HUES6 (cell line): ENCODE data around the gene TACC2.
A peak's percentile ranks its signal among the peaks of the same experiment; 100 is the strongest.

ENCODE experiments used
- H3K27ac ChIP-seq: 2 replicates; pipeline ENCODE4 v1.7.0; 2013; ENCODE audit warnings: low read depth, mild to moderate bottlenecking, low read length, inconsistent platforms
- H3K27me3 ChIP-seq: 2 replicates; pipeline ENCODE4 v1.6.1; 2013; ENCODE audit warnings: low read length; ENCODE audit not compliant: control insufficient read depth, insufficient read depth
- H3K36me3 ChIP-seq: 2 replicates; pipeline ENCODE4 v1.6.1; 2013; ENCODE audit warnings: low read length; ENCODE audit not compliant: control insufficient read depth, insufficient read depth
- H3K4me1 ChIP-seq: 2 replicates; pipeline ENCODE4 v1.6.1; 2013; ENCODE audit warnings: low read length; ENCODE audit not compliant: control insufficient read depth, insufficient read depth
- H3K4me3 ChIP-seq: 2 replicates; pipeline ENCODE4 v1.5.1; 2013; ENCODE audit warnings: low read depth, low read length
- H3K9ac ChIP-seq: one replicate; pipeline ENCODE4 v1.6.1; 2013; ENCODE audit warnings: mild to moderate bottlenecking, low read length
- H3K9me3 ChIP-seq: 2 replicates; pipeline ENCODE4 v1.6.1; 2013; ENCODE audit warnings: low read depth, low read length; ENCODE audit not compliant: control insufficient read depth, insufficient read depth

Gene TACC2

GRCh38 chr10:122236690-122237306 lies 247.8 kb downstream of the TACC2 start:
- H3K27me3 ChIP-seq: no peaks in the 10 kb centered on the region
- no peak overlapping the region for H3K9ac ChIP-seq
- H3K4me1 ChIP-seq: no peaks in the 10 kb centered on the region
- H3K36me3 ChIP-seq: peaks cover 80% of the 10 kb centered on the region
- H3K27ac ChIP-seq: no peak overlapping the region
- no peaks in the 10 kb centered on the region for H3K9me3 ChIP-seq
- no peak overlapping the region for H3K4me3 ChIP-seq

DNA sequence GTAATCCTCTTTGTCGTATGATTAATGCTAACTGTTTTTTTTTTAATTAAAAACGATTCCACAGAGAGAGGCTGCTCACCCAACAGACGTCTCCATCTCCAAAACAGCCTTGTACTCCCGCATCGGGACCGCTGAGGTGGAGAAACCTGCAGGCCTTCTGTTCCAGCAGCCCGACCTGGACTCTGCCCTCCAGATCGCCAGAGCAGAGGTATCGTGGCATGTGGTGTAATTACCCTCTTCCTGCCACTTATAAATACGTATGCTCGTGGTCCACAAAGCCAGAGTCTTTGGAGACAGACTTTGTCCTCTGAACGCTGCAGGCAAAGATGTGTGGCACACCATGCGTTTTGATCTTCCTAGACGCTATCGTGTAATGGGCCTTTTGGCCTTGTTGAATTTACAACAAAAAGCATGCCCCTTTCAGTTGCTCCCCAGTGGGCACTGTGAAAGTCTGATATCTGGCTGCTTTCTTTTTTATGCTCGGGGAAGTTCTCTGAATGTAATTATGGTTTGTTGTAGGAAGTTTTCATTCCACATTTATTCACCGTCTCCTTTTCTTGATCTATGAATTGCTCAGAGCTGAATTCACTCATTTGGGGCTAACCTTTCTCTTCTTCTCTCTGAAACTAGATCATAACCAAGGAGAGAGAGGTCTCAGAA lies 248.5 kb downstream of the TACC2 start:
- H3K36me3 ChIP-seq: peaks cover 81% of the 10 kb centered on the region
- H3K9ac ChIP-seq: no peak overlapping the region
- H3K4me3 ChIP-seq: no peak overlapping the region
- H3K4me1 ChIP-seq: no peaks in the 10 kb centered on the region
- no peaks in the 10 kb centered on the region for H3K27me3 ChIP-seq
- H3K9me3 ChIP-seq: no peaks in the 10 kb centered on the region
- no peak overlapping the region for H3K27ac ChIP-seq

DNA sequence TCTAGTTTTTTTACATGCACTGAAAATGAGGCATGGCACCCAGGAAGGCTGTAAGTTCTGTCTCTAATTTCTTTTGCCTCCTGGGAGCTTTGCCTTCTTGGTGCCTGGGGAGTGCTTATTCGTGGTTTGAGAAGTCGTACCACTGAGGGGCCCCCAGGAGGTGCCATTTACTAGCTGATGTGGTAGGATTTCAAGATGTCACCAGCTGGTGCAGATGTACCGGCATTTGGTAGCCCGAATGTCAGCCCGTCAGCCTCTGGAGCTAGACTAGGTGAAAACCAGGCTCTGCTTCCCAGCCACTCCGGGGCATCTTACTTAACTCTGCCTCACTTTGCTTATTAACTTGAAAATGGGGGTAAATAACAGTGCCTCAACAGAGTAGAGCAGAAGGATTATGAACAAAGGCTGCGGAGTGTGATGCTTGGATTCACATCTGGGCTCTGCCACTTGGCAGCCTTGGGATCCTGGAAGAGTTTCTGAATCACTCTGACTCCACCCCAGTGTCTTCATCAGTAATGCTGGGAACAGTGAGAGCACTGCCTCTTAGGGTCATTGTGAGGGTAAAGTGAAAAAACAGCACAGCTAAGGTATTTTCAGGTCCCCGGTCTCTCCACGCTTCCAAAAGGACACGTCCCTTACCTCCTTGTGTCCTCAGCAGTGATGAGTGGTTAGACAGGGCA lies 250.8 kb downstream of the TACC2 start:
- Histone ChIP-seq H3K27me3 (no peaks in the 10 kb centered on the region), H3K4me3 (no peak overlapping the region), H3K36me3 (peaks cover 87% of the 10 kb centered on the region), H3K27ac (no peak overlapping the region), H3K9ac (no peak overlapping the region), H3K9me3 (no peaks in the 10 kb centered on the region), H3K4me1 (no peaks in the 10 kb centered on the region)

DNA sequence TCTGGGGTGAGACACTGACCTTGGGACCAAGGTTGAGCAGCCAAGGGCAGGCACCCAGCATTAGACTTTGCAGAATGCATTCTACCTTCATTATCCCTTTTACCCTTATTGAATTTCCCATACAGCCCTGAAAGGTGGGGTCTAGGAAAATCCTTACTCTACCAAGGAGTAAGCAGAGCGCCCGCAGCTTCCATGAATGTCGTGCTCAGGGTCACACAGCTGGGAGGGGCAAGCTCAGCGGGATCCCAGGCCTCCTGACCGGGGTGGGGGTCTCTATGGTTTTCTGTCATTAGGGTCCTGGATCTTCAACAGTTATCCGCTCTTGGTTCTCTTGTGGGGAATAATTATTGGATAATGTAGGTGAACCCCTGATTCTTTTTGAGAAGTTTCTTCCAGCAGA lies 251.4 kb downstream of the TACC2 start:
- Histone ChIP-seq H3K36me3 (peaks cover 93% of the 10 kb centered on the region), H3K27ac (no peak overlapping the region), H3K9ac (no peak overlapping the region), H3K27me3 (no peaks in the 10 kb centered on the region), H3K9me3 (no peaks in the 10 kb centered on the region), H3K4me3 (no peak overlapping the region), H3K4me1 (no peaks in the 10 kb centered on the region)

DNA sequence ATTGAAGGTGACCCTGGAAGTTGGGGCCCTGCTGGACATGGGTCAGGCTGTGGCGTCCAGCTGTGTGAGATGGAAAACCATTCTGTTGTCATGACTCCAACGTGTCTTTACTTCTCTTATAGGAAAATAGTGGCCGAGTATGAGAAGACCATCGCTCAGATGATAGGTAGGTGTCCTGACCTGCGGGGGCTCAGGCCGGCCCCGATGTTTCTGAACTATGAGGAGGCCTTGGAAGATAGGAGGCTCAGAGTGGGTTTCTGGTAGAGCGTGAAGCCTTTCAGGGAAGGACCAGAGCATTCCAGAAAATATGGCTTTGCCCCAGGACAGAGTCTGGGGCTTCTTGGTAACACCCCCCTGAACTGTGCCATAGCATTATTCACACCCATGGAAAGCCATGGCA lies 252.9 kb downstream of the TACC2 start:
- peaks cover 92% of the 10 kb centered on the region for H3K36me3 ChIP-seq
- H3K27me3 ChIP-seq: no peaks in the 10 kb centered on the region
- H3K4me1 ChIP-seq: peaks cover 3% of the 10 kb centered on the region; the same call in 1 of the 2 replicates
- no peak overlapping the region for H3K9ac ChIP-seq
- H3K9me3 ChIP-seq: no peaks in the 10 kb centered on the region
- no peak overlapping the region for H3K27ac ChIP-seq
- H3K4me3 ChIP-seq: no peak overlapping the region

GRCh38 chr10:122243550-122243949 lies 254.6 kb downstream of the TACC2 start:
- Histone ChIP-seq H3K4me3 (no peak overlapping the region), H3K36me3 (peaks cover 88% of the 10 kb centered on the region), H3K27me3 (no peaks in the 10 kb centered on the region), H3K9ac (no peak overlapping the region), H3K4me1 (peaks cover 3% of the 10 kb centered on the region; the same call in 1 of the 2 replicates), H3K27ac (no peak overlapping the region), H3K9me3 (no peaks in the 10 kb centered on the region)

DNA sequence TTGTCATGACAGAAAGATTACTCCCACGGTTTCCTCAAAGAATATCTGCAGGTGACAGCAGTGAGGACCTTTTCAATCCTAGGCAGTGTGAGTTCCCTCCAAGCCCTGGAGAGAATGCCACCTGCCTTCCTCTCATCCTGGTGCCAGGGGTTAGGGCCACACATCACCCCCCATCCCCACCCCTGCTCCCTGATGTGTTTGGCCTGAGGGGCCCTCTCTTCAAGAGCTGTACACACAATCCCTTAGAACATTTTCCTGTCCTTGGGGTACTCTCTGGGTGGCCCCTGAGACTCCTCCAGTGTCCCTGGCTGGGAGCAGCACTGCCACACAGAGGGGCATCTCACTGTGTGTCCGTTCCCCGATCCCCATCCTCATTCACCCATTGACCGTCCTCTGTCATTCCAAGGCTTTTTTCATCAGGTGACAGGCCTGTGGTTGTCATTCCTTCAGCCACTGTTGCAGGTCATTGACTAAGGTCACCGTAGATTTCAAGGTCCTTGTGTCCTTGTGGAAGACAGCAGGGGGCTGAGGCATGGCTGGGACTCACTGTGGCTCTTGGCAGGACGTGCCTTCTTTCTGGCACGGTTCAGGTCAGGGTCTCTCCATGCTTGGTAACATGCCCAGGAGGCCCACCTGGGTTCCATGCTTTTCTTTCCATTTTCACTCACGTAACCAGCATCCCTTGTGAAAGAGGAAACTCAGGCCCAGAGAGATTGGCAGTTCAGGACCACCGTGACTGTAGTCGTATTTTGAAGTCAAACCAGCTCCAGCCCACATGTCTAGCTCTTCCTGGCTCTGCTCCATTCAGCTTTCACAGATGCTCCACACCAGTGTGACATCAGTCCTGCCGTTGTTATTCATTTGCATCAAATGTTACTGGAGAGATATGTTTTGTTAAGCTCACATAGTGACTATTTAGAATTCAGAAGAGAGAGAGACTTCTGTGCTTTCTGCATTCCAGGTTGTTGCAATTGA lies 255.3 kb downstream of the TACC2 start:
- Histone ChIP-seq H3K4me1 (peaks cover 3% of the 10 kb centered on the region; the same call in 1 of the 2 replicates), H3K4me3 (no peak overlapping the region), H3K27ac (no peak overlapping the region), H3K9me3 (no peaks in the 10 kb centered on the region), H3K36me3 (peaks cover 90% of the 10 kb centered on the region), H3K27me3 (no peaks in the 10 kb centered on the region), H3K9ac (no peak overlapping the region)

- Histone ChIP-seq H3K4me3 (no peak overlapping the region), H3K27ac (no peak overlapping the region), H3K4me1 (peaks cover 3% of the 10 kb centered on the region; the same call in 1 of the 2 replicates), H3K9ac (no peak overlapping the region), H3K9me3 (no peaks in the 10 kb centered on the region), H3K36me3 (peaks cover 90% of the 10 kb centered on the region), H3K27me3 (no peaks in the 10 kb centered on the region)
These were observed 256.2 kb downstream of the TACC2 start for GRCh38 chr10:122245136-122245535.

- Histone ChIP-seq H3K27ac (peak overlapping the region; percentile 39; the same call in 1 of the 2 replicates), H3K9ac (no peak overlapping the region), H3K36me3 (peaks cover 87% of the 10 kb centered on the region), H3K27me3 (no peaks in the 10 kb centered on the region), H3K9me3 (no peaks in the 10 kb centered on the region), H3K4me3 (no peak overlapping the region), H3K4me1 (peaks cover 3% of the 10 kb centered on the region; the same call in 1 of the 2 replicates)
These were observed 256.9 kb downstream of the TACC2 start for GRCh38 chr10:122245897-122246296.

GRCh38 chr10:122246830-122247520 lies 258.0 kb downstream of the TACC2 start:
- Histone ChIP-seq H3K4me1 (peaks cover 3% of the 10 kb centered on the region; the same call in 1 of the 2 replicates), H3K9ac (no peak overlapping the region), H3K36me3 (peaks cover 86% of the 10 kb centered on the region)

More at GRCh38 chr10:122246830-122247520, 258.0 kb downstream of the TACC2 start:
- Histone ChIP-seq H3K27ac (no peak overlapping the region), H3K9me3 (no peaks in the 10 kb centered on the region), H3K4me3 (no peak overlapping the region), H3K27me3 (no peaks in the 10 kb centered on the region)
